Cardiac fibroblast (primary cell): Measurements from ENCODE around the gene ADAMTS17.

Source experiments
- DNase-seq, 2 donors: peaks; one replicate each; pipeline versions ENCODE4 v3.0.0 to v3.0.0-alpha.2; 2010; ENCODE audit warnings: low read depth in 2 of 2
- H3K4me3 ChIP-seq, 2 donors: replicated peaks in 1 of 2; 1 replicate in 1 of 2; 2 replicates in 1 of 2; pipeline ENCODE4 v1.5.1; 2011; ENCODE audit warnings: low read depth in 2 of 2, low read length in 2 of 2, mild to moderate bottlenecking in 2 of 2, moderate library complexity in 1 of 2
- CTCF ChIP-seq: IDR thresholded peaks from one replicate; pipeline ENCODE4 v1.5.1; 2011; ENCODE audit warnings: low read depth, mild to moderate bottlenecking, low read length, inconsistent platforms

The ADAMTS17 gene

GRCh38 chr15:100285641-100286295, 56.0 kb downstream of the ADAMTS17 start:
- no peak for DNase-seq
- H3K4me3 ChIP-seq: no peak overlapping the region
- TF ChIP-seq CTCF: no peak

GRCh38 chr15:100284701-100285100, 57.1 kb downstream of the ADAMTS17 start:
- no peak for TF ChIP-seq CTCF
- peak in 1 of 2 donors; percentile 51 for DNase-seq
- no peak overlapping the region for H3K4me3 ChIP-seq

GRCh38 chr15:100284191-100284590, 57.6 kb downstream of the ADAMTS17 start:
- DNase-seq: no peak
- H3K4me3 ChIP-seq: no peak overlapping the region
- no peak for TF ChIP-seq CTCF

GRCh38 chr15:100281096-100281917, 60.5 kb downstream of the ADAMTS17 start:
- no peak for TF ChIP-seq CTCF
- no peak for DNase-seq
- no peak overlapping the region for H3K4me3 ChIP-seq

DNA sequence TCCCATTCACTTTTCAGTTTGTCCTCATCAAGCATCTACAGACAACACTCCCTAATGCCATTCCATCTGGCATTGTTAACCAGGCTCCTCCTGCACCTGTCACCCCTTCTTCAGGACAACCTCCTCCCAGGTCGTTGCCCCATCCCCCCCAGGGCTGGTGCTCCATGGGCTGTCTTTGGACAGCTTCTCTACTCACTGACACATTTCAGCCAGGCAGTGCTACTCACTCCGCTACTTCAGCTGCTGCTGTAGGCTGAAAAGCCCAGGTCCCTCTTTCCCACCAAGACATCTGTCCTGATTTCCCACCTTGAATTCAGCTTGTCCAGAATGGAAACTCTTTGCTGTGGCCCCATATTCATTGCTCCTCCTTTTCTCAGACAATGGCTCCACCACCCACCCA, 61.9 kb downstream of the ADAMTS17 start:
- no peak for DNase-seq
- no peak overlapping the region for H3K4me3 ChIP-seq
- no peak for TF ChIP-seq CTCF

GRCh38 chr15:100279446-100279845, 62.3 kb downstream of the ADAMTS17 start:
- no peak for TF ChIP-seq CTCF
- no peak overlapping the region for H3K4me3 ChIP-seq
- DNase-seq: peak in 1 of 2 donors; percentile 2
